GM18498 (cell line): Measurements from ENCODE around the gene OPALIN.

Experiments used
- ATAC-seq: cut with Tn5 transposase; IDR thresholded peaks from one replicate; pipeline ENCODE4 v1.9.1; 2021; ENCODE audit warnings: mild to moderate bottlenecking, moderate library complexity; ENCODE audit not compliant: unreplicated experiment

The OPALIN gene, protein sequence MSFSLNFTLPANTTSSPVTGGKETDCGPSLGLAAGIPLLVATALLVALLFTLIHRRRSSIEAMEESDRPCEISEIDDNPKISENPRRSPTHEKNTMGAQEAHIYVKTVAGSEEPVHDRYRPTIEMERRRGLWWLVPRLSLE

DNA sequence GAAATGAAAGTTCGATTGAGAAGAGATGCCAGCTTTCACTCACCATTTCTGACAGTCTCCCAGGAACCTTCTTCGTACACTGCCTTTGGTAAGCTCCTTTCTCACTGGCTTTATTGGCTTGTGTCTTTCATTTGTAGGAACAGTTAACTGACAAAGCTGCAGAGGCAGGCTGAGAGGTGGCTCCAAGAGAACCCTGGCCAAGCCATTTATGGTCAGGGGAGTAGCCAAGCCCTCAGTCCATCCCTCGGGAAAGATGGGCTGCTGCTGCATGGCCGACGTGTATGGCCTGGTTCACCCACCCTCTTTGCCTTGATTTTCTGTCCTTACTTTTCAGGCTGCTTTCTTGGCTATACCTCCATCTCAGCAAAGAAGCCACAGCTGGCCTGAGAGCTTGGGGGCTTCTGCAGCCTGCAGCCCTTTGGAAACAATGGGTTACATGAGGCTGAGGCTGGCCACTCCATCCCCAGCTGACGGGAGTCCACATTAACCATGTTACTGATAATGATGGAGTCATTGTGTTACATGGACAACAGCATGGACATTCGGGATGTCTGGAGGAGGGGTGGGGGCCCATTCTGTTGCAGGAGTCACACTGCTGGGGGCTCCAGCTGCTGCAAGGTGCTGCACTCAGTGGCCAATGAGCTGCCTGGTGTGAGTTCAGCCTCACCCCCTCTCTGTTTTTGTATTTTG is at the start of gene OPALIN:
Gene OPALIN, minus strand, starts transcription at position 152 of the 690 bp plus-strand sequence. Its CDS starts 106 bp downstream, at position 46.
- no peak for ATAC-seq

DNA sequence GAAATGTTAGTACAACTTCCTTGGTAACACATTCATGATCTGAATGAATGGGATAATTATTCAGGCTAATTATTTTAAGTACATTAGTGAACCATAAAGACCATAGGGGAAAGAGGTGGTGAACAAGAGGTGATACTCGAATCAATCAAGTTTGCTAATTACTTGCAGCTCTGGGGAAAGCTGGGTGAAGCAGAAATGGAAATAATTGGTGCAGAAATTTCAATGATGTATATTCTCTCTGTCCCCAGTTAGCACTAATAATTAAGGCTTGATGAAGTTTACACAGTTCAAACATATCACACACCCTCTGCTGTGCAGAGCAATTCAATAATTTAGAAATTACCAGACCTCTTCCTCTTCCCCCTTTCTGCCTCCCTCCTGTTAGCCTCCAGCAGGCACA is 49.4 kb upstream of the OPALIN start:
- ATAC-seq: no peak

DNA sequence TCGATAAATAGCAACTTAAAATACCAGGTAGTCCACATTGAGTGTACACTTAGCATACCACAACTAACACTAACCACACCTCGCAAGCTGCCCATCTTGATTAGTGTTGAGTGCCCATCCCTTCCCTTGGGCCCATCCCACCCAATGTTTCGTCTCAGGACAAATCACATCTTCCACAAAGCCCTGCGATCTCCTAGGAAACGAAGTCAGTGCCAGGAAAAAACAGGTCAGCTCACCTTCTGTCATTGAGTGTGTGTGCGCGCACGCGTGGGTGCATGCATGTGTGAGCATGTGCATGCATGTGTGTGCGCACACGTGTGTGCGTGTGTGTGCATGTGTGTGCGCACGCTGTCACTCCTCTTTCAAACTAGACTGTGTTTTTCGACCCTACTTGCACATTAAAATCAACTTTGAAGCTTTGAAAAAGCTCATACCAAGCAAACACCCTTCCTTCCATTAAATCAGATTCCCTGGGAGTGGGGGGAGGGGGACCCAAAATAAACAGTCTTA is 48.8 kb upstream of the OPALIN start:
- ATAC-seq: no peak

DNA sequence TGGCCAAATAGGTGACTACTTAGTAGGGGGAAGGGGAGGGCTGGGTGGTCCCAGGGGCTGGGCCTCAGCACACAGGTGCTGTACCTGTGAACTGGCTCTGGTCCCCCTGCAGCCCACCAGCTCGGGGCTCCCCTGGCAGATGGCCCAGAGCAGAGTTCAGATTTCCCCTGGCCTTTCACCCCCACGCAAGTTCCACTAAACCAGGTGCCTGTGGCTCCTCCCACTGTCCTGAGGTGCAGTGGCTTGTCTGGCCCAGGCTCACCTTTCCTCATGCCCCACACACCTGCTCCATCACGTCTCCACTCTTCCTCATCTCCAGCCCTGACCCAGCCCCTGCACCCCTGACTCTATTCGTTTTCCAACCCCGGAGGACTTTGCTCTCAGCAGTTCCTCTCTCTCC is 47.3 kb upstream of the OPALIN start:
- ATAC-seq: no peak

DNA sequence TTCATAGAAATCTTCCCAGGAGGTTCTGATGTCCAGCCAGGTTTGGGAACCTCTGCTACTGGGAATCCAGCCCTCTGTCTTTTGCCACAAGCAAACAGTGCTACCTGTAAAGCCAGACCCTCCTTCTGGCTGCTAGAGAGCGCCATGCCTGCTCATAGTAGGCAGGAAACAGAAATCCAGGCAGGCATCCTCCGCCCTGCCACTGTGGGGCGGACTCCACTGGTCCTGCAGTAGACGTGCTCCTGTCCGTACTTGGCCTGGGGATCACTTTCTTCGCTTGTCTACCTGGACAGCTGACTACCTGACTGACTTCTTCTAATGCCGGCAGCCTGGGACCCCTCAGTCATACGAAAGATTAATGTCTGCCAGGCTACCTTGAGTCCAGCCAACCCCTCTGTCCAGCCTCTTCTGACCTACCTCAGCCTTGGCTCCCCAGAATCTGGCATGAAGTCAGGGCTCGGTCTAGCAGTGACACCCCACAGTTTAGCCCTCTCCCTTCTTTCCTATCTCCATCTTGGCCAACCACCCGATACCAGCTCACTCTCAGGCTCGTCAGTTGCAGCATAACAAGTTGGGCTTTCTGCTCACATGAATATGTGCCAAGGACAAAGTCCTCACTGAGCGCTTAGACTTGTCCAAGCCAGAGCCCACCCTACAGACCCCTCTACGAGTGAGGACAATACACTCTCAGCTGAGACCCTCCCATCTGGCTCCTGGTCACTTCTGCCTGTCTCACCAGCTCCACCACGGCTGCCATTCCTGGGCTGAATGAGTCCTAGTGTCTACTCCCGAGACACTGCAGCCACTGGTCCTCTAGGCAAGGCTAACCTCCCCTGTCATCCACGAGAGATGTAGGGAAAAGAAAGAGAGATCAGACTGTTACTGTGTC is 43.9 kb upstream of the OPALIN start:
- ATAC-seq: no peak

DNA sequence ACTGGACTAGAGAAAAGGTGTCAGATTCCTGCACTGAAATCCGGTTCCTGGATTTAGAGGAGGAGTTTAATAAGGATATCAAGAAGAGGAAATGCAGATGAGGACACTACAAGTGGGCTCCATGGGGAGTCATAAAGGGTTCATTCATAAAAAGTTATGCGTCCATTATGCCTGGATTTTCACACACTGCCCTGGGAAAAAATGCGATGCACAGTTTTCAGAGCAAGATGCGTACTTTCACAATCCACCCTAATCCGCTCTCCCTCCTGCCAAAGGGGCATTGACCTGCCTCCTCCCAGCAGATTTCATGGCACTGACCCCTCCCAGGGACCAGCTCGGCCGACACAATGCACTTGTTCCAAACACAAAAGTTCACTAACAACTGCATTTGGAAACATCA is 42.2 kb upstream of the OPALIN start:
- ATAC-seq: no peak

- ATAC-seq: no peak
These were observed 41.7 kb upstream of the OPALIN start for GRCh38 chr10:96400465-96400864.

DNA sequence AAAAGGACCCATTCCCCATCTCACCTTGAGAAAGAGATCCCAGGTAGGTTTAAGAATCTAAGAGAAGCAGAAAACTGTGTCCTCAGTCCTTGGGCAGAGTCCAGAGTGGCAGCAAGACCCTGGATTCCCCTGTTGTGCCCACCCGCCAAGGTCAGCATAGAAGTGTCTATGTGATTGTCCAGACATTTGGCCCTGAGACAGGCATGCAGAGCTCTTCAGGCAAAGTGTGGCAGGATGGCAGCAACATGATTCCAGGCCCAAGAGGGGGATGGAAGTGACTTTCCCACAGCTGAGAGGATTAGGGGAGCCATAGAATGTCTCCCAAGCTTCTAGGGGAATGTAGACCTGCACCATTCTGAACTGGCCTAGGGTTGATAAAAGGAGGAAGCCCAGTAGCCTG is 39.1 kb upstream of the OPALIN start:
- no peak for ATAC-seq

GRCh38 chr10:96395931-96396877 is 37.4 kb upstream of the OPALIN start:
- ATAC-seq: no peak

DNA sequence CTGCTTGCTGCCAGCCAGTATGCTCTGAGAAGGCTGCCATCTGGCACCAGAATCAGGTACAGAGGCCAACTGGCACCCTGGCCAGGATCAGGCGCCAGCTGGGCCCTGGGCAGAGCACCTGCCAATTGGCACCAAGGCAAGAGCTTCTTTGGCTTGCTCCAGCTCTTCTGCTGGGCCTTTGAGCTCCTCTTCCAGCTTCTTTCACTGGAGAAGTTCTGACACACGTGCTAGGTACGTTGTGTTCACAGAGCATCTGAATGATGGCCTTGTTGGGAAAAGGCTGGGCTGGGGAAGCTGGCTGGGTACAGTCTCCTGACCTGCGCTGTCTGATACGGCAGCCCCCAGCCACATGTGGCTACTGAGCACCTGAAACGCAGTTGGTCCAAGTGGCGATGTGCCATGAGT is 31.7 kb upstream of the OPALIN start:
- no peak for ATAC-seq

- no peak for ATAC-seq
These were observed 31.0 kb upstream of the OPALIN start for GRCh38 chr10:96389785-96390184.

- no peak for ATAC-seq
These were observed 28.8 kb upstream of the OPALIN start for GRCh38 chr10:96387601-96388000.

GRCh38 chr10:96387161-96387560 is 28.4 kb upstream of the OPALIN start:
- no peak for ATAC-seq

DNA sequence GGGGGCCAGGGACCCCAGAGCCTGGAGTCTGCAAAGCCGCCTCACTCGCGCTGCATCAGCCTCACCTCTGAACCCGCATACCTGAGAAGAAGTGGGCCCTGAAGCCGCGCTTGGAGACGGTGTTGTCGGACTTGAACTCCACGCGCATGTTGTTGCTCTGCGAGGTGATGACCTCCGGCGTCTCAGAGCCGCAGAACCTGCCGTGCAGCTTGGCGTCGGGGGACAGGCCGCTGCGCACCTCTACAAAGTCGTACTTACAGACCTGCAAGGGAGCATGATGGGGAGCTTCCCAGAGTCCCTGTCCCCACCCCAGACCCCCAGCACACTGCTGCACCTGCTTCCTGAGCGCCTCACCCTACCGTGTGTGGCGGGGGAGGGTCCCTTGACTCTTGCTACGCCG is 25.7 kb upstream of the OPALIN start:
- ATAC-seq: no peak

- ATAC-seq: no peak
These were observed 22.0 kb upstream of the OPALIN start for GRCh38 chr10:96380821-96381220.

GRCh38 chr10:96379758-96380157 is 21.0 kb upstream of the OPALIN start:
- ATAC-seq: no peak

DNA sequence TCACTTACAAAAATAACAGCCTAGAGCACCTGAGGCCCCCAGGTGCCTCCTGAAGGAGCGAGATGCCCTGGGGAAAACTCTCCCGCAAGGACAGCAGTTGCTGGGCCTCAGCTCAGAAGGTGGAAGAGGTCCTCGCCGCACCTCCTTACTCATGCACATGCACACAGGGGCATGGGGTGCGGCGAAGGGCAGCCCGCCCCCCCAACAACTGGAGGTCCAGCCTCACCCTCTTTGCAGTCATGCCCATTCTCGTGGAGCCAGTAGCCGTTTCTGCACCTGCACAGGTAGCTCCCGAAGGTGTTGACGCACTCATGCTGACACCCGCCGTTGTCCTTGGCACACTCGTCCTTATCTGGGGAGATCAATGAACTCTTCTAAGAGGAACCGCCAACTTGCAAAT is 19.9 kb upstream of the OPALIN start:
- no peak for ATAC-seq

DNA sequence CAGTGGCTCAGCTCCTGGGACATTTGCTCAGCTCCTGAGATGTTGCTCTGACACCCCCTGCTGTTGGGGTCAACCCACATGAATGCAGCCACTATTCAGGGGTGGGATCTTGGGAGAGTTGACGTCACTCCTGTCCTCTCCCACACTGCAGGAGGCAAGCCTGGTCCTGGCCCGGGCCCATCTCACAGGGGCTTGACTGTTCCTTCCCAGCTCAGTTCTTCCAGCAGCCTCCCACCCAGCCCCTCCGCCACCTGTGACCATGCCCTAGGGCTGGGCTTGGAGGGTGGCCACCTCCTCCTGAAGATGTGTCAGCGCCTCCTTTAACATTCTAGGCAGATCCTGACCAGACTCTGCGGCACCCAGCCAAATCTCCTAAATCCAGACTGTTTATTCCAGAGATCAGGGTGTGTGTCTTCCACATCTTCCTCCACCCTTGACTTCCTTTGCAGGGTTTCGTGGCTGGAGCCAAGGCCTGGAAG is 19.1 kb upstream of the OPALIN start:
- ATAC-seq: no peak

GRCh38 chr10:96376483-96376882 is 17.7 kb upstream of the OPALIN start:
- peak; percentile 43 for ATAC-seq
